GM21447 (cell line): ENCODE measurements around the gene PPP1R12A.

Experiments
- ATAC-seq: cut with Tn5 transposase; IDR thresholded peaks from one replicate; pipeline ENCODE4 v1.9.1; 2021; ENCODE audit not compliant: unreplicated experiment

Gene PPP1R12A

GRCh38 chr12:79769860-79770485 is 164.9 kb downstream of the PPP1R12A start:
- ATAC-seq, result no peak

- no peak for ATAC-seq
Measured at GRCh38 chr12:79769189-79769859, 165.6 kb downstream of the PPP1R12A start.

GRCh38 chr12:79766705-79767464 is 168.0 kb downstream of the PPP1R12A start:
- ATAC-seq, result no peak

GRCh38 chr12:79765157-79765556 is 169.7 kb downstream of the PPP1R12A start:
- ATAC-seq, result no peak

- ATAC-seq, result no peak
Measured at GRCh38 chr12:79764641-79765040, 170.3 kb downstream of the PPP1R12A start.

GRCh38 chr12:79763766-79764452 is 171.0 kb downstream of the PPP1R12A start:
- no peak for ATAC-seq

- no peak for ATAC-seq
Measured at GRCh38 chr12:79761341-79761740, 173.6 kb downstream of the PPP1R12A start.

- ATAC-seq, result no peak
Measured at GRCh38 chr12:79747274-79747673, 187.6 kb downstream of the PPP1R12A start.

- ATAC-seq, result peak; percentile 86
Measured at GRCh38 chr12:79737875-79738718, 196.8 kb downstream of the PPP1R12A start.

GRCh38 chr12:79732638-79733037 is 202.3 kb downstream of the PPP1R12A start:
- ATAC-seq, result no peak

- ATAC-seq, result no peak
Measured at GRCh38 chr12:79725987-79726386, 208.9 kb downstream of the PPP1R12A start.
